PFSK-1 (cell line): Measurements from ENCODE around the gene CDON.

Experiments used
- FOXP2 ChIP-seq: optimal IDR thresholded peaks from 2 replicates; pipeline ENCODE3; 2011; ENCODE audit warnings: borderline replicate concordance, control low read depth, inconsistent platforms; ENCODE audit not compliant: insufficient read depth; ENCODE audit errors: extremely low read length, extremely low read depth
- POLR2AphosphoS5 ChIP-seq: IDR thresholded peaks from 2 replicates; pipeline ENCODE4 v1.6.1; 2012; ENCODE audit warnings: low read depth, mild to moderate bottlenecking, control low read depth, low read length, moderate library complexity
- REST ChIP-seq, 2 experiments: IDR thresholded peaks; 2 replicates each; pipeline versions ENCODE4 v1.6.1 to v1.8.0; 2011 to 2012; ENCODE audit warnings: low read depth in 2 of 2, low read length in 2 of 2, control low read depth in 1 of 2, inconsistent platforms in 1 of 2, mild to moderate bottlenecking in 1 of 2, moderate library complexity in 1 of 2; ENCODE audit not compliant: insufficient read depth in 1 of 2
- SIN3A ChIP-seq: IDR thresholded peaks from 2 replicates; pipeline ENCODE4 v1.6.1; 2012; ENCODE audit warnings: mild to moderate bottlenecking, low read length, moderate library complexity, borderline replicate concordance; ENCODE audit not compliant: insufficient read depth
- TAF1 ChIP-seq: IDR thresholded peaks from 2 replicates; pipeline ENCODE4 v1.6.1; 2012; ENCODE audit warnings: low read length, control low read depth, borderline replicate concordance; ENCODE audit not compliant: insufficient read depth

The CDON gene

GRCh38 chr11:126046570-126047195 is 16.0 kb downstream of the CDON start:
- TF ChIP-seq REST (IDR thresholded peaks at IDR 0.05; ENCODE audit: insufficient read depth in 1 of 2, low read depth in 2 of 2, low read length in 2 of 2) (no peak), POLR2AphosphoS5 (no peak), TAF1 (no peak), SIN3A (no peak), FOXP2 (no peak)

GRCh38 chr11:126039485-126040271 is 23.0 kb downstream of the CDON start:
- TF ChIP-seq TAF1 = no peak
- TF ChIP-seq REST (IDR thresholded peaks at IDR 0.05; ENCODE audit: insufficient read depth in 1 of 2, low read depth in 2 of 2, low read length in 2 of 2) = no peak
- TF ChIP-seq FOXP2 = no peak
- TF ChIP-seq SIN3A = no peak
- no peak for TF ChIP-seq POLR2AphosphoS5

GRCh38 chr11:126035718-126036117 is 26.9 kb downstream of the CDON start:
- TF ChIP-seq REST (IDR thresholded peaks at IDR 0.05; ENCODE audit: insufficient read depth in 1 of 2, low read depth in 2 of 2, low read length in 2 of 2) (no peak), TAF1 (no peak), FOXP2 (no peak), SIN3A (no peak), POLR2AphosphoS5 (no peak)

GRCh38 chr11:126034933-126035425 is 27.7 kb downstream of the CDON start:
- no peak for TF ChIP-seq FOXP2
- no peak for TF ChIP-seq POLR2AphosphoS5
- TF ChIP-seq TAF1 = no peak
- TF ChIP-seq SIN3A = no peak
- TF ChIP-seq REST (IDR thresholded peaks at IDR 0.05; ENCODE audit: insufficient read depth in 1 of 2, low read depth in 2 of 2, low read length in 2 of 2) = no peak
